GM21360 (cell line): ENCODE results near the gene LILRB1.
"Not testable (repeated sequence)": the region's sequence is repeated elsewhere in the genome, so short reads cannot be mapped to it uniquely, and the experiment has no call there.

Source experiments
- ATAC-seq: cut with Tn5 transposase; IDR thresholded peaks from one replicate; pipeline ENCODE4 v1.9.1; 2021; ENCODE audit warnings: mild to moderate bottlenecking, moderate library complexity; ENCODE audit not compliant: unreplicated experiment

The LILRB1 gene

DNA sequence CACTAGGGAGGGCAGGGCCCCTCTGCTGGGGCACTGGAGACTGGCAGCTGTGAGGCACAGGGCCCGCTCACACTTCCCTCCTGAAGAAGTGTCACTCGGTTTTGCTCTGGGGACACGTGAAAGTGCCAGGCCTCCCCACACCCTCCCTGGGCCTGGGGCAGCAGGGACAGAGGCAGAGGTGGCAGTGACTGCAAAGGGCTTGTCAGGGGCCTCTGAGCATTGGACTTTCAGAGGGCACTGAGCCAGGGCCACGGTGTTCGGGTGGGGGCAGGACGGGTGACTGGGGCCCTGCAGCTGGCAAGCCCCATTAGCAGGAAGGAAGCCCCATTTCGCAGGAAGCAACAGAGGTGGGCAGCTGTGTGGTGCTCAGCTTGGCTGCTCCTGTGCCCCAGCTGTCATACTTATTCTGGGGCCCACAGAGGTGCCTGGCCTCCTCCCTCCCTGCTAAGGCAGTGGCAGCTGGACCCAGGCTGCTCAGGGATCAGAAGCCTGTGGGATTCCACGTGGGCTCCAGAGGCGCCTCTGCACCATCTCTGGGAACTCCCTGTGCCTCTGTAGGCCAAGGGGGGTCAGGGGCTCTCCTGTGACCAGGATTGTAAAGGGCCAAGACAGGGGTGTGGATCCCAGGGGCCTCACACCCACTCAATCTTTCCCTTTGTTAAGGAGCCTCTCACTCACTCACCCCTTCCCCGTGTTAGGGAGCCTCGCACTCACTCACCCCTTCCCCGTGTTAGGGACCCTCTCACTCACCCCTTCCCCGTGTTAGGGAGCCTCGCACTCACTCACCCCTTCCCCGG, 5.2 kb upstream of the LILRB1 start:
- ATAC-seq = not testable (repeated sequence)

DNA sequence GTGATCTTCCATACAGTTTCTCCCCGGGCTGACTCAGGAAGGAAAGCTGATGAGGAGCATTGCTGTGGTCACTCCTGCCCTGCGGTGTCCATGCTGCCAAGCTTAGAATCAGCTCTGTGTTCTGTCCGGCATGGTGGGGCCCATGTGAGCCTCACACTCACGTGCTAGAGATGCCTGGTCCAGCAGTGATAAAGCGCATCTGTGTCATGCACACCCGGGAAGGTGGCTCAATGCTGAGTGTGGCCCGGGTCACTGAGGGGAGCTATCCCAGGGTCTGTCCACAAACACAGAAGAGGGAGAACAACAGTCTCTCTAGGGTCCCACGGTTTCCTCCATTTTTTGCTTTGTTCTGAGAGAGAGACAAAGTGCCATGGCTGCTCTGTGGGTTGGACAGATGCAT, 3.5 kb upstream of the LILRB1 start:
- no peak for ATAC-seq

- ATAC-seq = not testable (repeated sequence)
These were observed 2.4 kb upstream of the LILRB1 start for GRCh38 chr19:54627912-54628311.

DNA sequence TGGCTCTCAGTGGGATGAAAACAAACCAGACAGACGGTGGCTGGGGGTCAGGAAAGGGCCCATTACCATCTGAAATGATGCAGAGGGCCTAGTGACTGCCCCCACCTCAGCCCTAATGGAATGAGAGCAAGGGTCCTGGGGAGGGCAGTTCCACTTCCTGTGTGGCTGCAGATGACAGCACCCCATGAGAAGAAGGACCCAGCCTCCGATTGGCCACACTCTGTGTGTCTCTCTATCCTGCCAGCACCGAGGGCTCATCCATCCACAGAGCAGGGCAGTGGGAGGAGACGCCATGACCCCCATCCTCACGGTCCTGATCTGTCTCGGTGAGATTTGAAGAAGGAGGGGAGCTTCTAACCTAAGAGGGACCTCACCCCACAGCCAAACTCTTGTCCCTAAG, 498 bp downstream of the LILRB1 start:
- no peak for ATAC-seq

GRCh38 chr19:54631489-54632337, 1.4 kb downstream of the LILRB1 start:
- not testable (repeated sequence) for ATAC-seq

DNA sequence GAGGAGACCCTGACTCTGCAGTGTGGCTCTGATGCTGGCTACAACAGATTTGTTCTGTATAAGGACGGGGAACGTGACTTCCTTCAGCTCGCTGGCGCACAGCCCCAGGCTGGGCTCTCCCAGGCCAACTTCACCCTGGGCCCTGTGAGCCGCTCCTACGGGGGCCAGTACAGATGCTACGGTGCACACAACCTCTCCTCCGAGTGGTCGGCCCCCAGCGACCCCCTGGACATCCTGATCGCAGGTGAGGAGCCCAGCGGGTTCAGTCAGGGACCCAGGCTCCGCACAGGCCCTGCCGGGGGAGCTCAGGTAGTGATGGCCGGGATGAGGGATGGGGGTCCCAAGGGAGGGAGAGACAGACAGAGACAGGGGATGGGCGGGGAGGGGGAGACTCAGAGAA, 2.2 kb downstream of the LILRB1 start:
- ATAC-seq = not testable (repeated sequence)

- no peak for ATAC-seq
These were observed 3.1 kb downstream of the LILRB1 start for GRCh38 chr19:54633401-54633800.

DNA sequence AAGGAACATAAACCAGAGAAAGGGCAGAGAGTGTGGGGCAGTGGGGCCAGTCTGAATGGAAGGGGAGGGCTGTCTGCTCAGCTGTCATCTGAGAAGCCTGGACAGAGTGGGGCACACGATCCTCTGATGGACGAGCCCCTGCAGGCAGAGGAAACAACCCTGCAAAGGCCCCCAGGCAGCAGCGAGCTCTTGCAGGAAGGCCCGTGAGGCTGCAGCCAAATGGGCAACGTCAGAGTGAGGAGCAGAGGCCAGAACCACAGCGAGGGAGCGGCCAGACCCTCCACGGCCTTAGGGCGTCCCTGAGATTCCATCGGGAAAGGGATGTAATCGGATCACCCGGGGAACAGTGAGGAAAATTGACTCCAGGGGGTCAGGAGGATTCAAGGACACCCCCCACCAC, 5.8 kb downstream of the LILRB1 start:
- ATAC-seq = not testable (repeated sequence)

DNA sequence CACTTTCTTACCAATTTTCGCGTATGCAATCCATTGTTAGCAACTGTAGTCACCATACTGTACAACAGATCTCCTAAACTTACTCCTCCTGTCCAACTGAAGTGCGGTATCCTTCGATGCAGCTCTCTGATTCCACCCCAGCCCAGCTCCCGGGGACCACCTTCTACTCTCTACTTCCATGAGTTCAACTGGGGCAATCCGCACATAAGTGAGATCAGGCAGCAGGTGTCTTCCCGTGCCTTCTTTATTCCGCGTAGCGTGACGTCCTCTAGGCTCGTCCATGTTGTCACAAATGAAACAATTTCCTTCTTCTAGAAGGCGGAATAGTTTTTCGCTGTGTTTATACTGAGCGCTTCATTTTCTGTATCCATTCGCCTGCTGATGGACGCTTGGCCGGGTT, 8.4 kb downstream of the LILRB1 start:
- ATAC-seq = no peak

DNA sequence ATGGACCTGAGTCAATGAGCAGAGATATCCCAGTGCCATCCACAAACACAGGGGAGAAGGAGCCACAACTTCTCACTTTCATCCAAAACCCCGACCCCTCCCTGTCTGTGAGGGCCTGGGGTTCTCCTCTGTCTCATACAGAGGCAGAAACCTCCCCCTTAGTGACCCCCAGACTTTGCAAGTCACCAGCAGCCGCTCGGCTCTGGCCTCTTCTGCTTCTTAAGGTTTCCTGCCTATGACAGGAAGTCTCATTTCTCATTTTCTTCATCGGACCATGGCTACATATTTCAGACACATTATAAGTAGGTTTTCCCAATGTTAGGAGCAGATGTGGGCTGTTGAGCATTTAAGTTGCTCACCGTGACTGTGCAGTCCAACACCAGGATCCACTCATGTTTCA, 12.7 kb downstream of the LILRB1 start:
- not testable (repeated sequence) for ATAC-seq

- not testable (repeated sequence) for ATAC-seq
These were observed 13.3 kb downstream of the LILRB1 start for GRCh38 chr19:54643583-54643982.

DNA sequence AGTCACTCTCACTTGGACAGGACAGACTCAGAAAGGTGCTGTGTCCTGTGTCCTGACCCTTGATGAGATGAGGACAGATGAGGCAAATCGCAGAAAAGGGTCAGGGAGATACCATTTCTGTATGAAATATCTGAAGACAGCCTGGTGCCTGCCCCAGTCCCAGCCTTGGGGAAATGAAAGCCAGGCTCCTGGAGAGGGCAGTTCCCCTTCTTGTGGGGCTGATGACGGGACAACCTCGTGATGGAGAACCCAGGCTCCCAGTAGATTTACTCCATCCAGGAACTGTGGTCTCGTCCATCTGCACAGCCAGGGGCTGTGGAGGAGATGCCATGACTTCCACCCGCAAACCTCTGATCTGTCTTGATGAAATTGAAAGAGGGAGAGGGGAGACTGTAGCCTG, 13.8 kb downstream of the LILRB1 start:
- no peak for ATAC-seq

DNA sequence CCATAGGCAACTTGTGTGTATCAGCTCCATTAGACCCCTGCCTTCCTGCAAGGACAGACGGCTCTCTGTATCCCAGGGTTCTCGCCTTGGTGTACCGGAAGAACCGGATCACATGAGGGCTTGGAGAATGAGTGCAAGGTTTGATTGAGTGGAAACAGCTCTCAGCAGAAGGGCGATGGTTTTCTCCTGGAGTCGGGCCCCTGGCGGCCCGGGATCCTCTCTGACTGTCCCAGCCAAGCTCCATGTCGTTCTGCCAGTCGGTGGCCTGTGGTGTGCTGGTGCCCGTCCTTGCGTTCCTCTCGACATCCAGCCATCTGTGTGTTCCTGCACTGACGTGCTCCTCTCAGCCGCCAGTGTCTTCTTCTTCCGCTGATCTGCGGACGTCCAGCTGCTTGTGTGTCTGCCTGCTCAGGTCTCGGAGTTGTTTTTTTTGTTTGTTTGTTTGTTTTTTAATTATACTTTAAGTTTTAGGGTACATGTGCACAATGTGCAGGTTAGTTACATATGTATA, 16.1 kb downstream of the LILRB1 start:
- ATAC-seq = no peak

GRCh38 chr19:54648129-54648528, 17.8 kb downstream of the LILRB1 start:
- ATAC-seq = no peak

- ATAC-seq = no peak
These were observed 19.9 kb downstream of the LILRB1 start for GRCh38 chr19:54650108-54650655.

GRCh38 chr19:54653181-54653809, 23.0 kb downstream of the LILRB1 start:
- ATAC-seq = no peak

- no peak for ATAC-seq
These were observed 24.4 kb downstream of the LILRB1 start for GRCh38 chr19:54654447-54655321.

- no peak for ATAC-seq
These were observed 29.0 kb downstream of the LILRB1 start for GRCh38 chr19:54659300-54659699.

DNA sequence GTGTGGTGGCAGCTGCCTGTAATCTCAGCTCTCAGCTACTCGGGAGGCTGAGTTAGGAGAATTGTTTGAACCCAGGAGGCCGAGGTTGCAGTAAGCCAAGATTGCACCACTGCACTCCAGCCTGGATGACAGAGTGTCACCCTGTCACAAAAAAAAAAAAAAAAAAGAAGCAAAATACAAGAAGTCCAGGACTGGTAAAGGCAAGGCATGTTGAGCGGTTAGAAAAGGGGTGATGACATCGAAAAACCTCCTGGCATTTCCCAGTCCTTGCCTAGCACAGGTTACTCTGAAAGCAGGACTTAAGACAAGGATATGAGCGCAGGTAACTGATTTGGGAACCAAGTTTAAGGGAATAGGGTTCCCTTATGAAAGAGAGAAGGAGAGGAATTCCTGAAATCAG, 30.0 kb downstream of the LILRB1 start:
- no peak for ATAC-seq

GRCh38 chr19:54660964-54661363, 30.7 kb downstream of the LILRB1 start:
- no peak for ATAC-seq
